Measurements from ENCODE around the gene OSMR.

DNA sequence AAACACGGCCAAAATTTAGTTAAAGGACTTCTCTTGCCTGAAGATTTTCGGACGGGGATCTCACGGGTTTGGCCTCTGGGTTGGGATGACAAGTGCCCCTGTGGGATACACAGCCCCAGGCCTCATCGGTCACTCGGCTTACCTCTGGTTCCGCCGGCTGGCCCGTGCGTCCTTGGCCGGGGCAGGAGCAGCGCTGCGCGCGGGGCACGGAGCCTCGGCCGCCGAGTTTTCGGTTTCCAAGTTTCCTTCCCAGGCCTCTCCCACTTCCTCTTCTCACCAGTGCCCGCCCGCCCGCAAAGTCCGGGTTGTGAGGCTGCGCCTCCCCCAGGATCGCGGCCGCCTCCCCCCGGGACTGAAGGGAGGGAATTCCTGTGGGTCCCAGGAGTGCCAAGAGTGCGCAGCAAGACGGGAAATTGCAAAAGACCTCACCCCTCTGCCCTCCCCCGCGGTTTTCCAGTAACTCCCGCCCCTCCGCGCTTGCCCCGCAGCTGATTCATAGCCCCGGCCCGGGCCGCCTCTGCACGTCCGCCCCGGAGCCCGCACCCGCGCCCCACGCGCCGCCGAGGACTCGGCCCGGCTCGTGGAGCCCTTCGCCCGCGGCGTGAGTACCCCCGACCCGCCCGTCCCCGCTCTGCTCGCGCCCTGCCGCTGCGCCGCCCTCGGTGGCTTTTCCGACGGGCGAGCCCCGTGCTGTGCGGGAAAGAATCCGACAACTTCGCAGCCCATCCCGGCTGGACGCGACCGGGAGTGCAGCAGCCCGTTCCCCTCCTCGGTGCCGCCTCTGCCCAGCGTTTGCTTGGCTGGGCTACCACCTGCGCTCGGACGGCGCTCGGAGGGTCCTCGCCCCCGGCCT is at the start of gene OSMR:
- peak; percentile 49 for TF ChIP-seq YY1 (IDR thresholded peaks at IDR 0.05; ENCODE audit: extremely low read depth, insufficient replicate concordance, low read depth, low read length)
- TF ChIP-seq, protein P1, sequence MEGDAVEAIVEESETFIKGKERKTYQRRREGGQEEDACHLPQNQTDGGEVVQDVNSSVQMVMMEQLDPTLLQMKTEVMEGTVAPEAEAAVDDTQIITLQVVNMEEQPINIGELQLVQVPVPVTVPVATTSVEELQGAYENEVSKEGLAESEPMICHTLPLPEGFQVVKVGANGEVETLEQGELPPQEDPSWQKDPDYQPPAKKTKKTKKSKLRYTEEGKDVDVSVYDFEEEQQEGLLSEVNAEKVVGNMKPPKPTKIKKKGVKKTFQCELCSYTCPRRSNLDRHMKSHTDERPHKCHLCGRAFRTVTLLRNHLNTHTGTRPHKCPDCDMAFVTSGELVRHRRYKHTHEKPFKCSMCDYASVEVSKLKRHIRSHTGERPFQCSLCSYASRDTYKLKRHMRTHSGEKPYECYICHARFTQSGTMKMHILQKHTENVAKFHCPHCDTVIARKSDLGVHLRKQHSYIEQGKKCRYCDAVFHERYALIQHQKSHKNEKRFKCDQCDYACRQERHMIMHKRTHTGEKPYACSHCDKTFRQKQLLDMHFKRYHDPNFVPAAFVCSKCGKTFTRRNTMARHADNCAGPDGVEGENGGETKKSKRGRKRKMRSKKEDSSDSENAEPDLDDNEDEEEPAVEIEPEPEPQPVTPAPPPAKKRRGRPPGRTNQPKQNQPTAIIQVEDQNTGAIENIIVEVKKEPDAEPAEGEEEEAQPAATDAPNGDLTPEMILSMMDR (IDR thresholded peaks at IDR 0.05 in 2 of 3, conservative IDR thresholded peaks at IDR 0.05 in 1 of 3; ENCODE audit: borderline replicate concordance in 1 of 3, insufficient read depth in 1 of 3, low read depth in 2 of 3, low read length in 2 of 3): no peak
- TF ChIP-seq EZH2 (IDR thresholded peaks at IDR 0.05): no peak
- no peak for TF ChIP-seq EZH2phosphoT487 (IDR thresholded peaks at IDR 0.05; ENCODE audit: borderline replicate concordance)
- peak; percentile 87 for TF ChIP-seq SIN3A (IDR thresholded peaks at IDR 0.05; ENCODE audit: low read depth)
- TF ChIP-seq, protein P2, sequence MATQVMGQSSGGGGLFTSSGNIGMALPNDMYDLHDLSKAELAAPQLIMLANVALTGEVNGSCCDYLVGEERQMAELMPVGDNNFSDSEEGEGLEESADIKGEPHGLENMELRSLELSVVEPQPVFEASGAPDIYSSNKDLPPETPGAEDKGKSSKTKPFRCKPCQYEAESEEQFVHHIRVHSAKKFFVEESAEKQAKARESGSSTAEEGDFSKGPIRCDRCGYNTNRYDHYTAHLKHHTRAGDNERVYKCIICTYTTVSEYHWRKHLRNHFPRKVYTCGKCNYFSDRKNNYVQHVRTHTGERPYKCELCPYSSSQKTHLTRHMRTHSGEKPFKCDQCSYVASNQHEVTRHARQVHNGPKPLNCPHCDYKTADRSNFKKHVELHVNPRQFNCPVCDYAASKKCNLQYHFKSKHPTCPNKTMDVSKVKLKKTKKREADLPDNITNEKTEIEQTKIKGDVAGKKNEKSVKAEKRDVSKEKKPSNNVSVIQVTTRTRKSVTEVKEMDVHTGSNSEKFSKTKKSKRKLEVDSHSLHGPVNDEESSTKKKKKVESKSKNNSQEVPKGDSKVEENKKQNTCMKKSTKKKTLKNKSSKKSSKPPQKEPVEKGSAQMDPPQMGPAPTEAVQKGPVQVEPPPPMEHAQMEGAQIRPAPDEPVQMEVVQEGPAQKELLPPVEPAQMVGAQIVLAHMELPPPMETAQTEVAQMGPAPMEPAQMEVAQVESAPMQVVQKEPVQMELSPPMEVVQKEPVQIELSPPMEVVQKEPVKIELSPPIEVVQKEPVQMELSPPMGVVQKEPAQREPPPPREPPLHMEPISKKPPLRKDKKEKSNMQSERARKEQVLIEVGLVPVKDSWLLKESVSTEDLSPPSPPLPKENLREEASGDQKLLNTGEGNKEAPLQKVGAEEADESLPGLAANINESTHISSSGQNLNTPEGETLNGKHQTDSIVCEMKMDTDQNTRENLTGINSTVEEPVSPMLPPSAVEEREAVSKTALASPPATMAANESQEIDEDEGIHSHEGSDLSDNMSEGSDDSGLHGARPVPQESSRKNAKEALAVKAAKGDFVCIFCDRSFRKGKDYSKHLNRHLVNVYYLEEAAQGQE (IDR thresholded peaks at IDR 0.05; ENCODE audit: low read depth): no peak
- peak; percentile 16 for TF ChIP-seq POLR2A (IDR thresholded peaks at IDR 0.05; ENCODE audit: borderline replicate concordance, extremely low read depth, insufficient read depth, insufficient read length)
- TF ChIP-seq MAX (IDR thresholded peaks at IDR 0.05): peak; percentile 81; the same call in 1 of the 2 replicates

All from HCT116 (cell line).